ENCODE data around the gene FOXJ3.

Gene FOXJ3

DNA sequence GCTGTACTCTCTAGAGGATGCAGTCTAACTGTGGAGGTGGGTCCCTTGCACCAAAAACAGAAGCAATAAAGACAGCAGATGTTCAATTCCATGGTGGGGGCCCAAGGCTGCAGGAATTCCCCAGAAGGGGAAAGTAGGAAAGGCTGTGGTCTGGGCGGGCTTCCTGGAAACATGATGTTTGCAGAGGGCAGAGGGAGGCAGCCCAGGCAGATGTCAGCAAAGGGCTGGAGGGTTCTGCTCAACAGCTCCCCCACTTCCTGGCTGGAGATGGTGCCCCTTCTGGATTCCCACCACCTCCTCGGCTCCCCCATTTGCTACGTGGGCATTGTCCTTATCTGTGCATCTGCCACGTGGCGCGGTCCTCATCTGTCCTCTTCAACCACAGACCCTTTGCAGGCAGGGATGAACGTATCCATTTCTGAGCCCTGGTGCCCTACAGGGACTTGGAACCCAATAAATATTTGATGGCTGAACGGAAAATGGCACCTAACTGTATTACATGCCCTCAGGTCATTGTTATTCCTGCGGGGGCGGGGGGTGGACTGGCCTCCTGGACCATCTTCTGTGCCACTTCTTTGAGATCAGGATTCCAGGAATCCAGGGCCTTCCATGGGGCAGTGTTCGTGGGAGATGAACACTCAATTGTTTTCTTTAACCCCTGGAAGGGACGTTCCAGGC, 190.2 kb downstream of the FOXJ3 start:
- DNase-seq (ENCODE audit: low read depth): no peak

DNA sequence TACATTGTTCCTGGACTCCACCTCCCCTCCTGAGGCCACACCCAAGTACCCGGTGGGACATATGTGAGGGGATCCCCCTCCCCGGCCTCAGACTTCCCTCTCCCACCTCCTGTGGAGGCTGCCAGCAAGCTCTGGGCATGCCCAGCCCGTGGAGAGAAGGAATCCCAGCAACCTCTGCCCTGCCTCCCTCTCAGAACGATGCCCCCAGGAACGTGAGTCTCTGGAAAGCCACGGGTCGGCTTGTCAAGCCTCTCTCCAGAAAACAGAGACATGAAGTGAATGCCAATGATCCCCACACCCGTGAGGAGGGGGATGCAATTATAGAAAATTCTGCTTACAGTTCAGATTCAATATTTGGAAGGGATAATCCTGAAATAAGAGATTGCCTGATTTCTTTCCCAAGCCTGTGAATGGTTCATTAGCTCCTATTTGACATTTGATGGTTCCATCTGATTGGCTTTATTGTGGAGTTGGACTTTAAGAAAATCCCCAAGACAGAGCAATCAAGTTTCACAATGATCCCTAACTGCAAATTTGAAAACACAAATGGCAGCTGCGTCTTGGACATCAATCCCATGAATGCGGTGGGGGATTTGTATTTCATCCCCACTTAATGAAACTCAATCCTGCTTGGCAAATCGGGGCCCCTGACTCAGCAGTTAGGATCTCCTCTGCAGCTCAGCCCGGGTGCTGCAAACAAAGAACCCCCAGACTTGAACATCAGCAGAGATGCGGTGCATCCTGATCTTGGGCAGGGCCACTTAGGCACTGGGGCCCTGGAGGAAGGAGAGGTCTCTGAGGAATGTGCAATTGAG, 190.9 kb downstream of the FOXJ3 start:
- DNase-seq (ENCODE audit: low read depth): no peak

DNA sequence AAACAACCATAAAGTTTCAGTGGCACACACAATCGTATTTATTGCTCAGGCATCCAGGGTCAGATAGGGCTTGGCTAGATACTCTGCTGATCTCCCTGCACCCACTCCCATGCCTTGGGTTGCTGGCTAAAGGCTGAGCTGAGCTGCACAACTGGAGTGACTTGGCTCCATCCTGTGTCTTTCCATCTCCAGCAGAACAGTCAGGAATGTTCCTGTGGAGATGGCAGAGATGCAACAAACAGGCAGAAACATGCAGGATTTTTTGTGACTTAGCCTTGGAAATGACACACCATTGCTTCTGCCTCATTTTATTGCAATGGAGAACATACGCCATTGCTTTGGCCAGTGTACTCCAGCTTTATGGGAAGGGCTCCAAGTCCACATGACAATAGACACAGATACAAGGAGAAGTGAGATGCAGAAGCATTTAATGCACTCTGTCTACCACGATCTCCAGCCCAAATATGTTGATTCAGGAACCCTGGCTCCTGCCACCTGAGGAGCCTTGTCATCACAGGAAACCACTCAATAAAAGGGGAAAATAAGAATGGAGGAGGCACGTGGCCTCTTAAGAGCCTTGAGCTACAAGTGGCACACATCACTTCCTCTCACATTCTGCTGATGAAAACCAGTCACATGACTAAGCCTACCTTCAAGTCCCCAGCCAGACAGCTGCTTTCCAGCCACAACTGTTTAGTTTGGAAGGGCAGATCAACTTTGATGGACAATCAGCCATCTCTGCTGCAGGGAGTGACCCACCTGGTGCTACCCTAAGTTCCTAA, 191.9 kb downstream of the FOXJ3 start:
- DNase-seq (ENCODE audit: low read depth): no peak

DNA sequence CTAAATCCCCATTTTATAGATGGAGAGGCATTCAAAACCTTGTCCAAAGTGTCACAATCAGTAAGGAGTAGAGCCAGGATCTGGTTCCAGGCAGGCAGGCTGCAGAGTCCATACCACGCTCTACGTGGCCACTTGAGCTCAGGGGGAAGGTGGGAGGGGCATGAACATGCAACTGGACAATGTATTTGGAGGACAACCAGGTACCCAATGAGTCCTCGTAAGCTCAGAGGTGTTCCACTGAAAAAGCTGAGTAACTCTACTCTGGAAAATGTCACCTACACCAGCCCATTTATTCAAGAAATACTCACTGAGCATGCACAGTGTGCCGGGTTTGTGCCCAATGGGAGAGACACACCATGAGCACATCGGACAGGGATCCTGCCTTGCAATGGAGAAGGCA, 193.1 kb downstream of the FOXJ3 start:
- no peak for DNase-seq (ENCODE audit: low read depth)

DNA sequence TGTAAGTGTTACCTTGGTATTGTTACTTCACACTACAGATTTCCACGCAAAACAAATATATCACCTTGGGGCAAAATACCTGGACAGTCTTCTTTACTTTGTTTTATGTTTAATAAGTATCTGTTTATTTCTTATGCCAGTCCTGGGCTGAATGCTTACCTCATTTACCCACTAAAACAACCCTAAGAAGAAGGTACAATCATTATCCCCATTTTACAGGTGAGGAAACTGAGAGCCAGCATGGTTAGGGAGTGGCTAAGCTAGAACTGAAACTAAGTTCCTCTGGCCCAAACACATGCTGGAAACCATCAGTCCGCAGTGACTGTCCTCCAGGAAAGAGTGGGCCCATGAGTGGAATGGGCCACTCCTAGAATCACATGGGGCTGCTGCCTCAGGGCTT, 194.8 kb downstream of the FOXJ3 start:
- no peak for DNase-seq (ENCODE audit: low read depth)

DNA sequence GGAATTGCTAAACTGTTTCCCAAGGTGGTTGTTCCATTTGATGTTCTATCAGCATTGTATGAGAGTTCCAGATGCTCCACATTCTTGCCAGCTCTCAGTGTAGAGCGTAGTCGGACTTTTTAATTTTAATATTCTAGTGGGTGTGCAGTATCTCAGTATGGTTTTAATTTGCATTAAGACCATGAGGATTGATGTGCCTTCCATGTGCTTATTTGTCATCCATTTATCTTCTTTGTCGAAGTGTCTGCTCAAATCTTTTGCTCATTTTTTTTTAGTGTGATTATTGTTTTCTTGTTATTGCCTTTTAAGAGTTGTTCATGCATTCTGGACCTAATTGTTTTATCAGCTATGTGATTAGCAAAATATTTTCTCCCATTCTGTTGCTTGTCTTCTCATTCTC, 195.6 kb downstream of the FOXJ3 start:
- no peak for DNase-seq (ENCODE audit: low read depth)

DNA sequence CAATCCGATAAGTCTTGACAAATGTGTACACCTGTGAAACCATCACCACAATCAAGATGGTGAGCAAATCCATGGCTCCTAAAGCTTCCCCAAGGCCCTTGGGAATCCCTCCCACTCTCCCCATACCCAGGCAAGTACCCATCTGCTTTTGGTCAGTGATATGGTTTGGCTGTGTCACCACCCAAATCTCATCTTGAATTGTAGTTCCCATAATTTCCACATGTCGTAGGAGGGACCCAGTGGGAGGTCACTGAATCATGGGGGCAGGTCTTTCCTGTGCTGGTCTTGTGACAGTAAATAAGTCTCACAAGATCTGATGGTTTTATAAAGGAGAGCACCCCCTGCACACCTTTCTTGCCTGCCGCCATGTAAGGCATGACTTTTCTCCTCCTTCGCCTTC, 196.4 kb downstream of the FOXJ3 start:
- no peak for DNase-seq (ENCODE audit: low read depth)

DNA sequence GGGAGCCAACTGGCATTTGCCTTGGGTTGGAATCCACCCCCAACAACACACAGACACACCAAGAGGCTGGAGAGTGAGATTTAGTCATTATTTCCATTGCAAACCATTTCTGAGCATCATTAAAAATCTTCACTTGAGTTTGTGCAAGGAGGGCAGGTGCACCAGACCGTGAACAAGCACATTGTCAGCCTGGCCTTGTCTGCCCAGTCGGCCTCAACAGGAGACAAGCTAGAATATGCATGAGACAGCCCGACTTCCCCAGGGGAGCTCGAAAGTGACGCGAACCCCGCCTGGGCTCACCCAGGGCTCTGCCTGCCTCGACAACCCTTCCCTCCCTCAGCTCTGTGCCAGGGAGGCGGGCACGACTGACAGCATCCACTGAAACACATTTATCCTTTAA, 197.3 kb downstream of the FOXJ3 start:
- no peak for DNase-seq (ENCODE audit: low read depth)

DNA sequence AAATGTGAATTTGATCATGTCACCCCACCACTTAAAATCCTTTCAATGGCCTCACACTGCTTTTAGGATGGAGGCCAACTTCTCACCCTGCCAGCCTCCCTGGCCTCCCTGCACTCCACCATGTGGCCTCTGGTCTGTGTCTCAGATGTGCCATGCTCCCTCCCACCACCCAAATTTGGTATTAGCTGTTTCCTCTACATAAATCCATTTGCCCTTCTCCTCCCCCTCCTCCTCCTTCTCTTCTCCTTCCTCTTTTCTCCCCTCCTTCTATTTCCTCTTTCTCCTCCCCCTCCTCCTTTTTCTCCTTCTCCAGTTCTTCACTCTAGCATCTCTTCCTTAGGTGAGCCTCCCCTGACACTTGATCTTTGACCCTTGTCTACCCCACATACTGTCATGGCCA, 198.6 kb downstream of the FOXJ3 start:
- no peak for DNase-seq (ENCODE audit: low read depth)

DNA sequence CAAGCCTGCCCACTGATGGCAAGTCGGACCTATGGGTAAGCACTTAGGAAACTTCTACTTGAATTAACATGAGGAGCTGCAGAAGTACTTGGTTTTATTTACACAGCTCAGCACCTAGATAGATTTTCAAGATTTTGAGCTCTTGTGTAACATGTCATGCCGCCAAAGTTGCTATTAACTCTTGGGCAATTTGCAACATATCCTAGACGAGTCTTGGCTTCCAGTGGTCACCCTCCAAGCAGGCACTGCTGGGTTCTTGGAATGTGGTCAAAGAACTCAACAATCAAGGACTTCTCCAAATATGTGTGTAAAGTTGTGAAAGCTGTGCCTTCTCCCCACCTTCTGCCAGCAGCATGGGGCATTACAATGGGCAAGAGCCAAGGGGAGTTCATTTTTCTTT, 199.6 kb downstream of the FOXJ3 start:
- no peak for DNase-seq (ENCODE audit: low read depth)

DNA sequence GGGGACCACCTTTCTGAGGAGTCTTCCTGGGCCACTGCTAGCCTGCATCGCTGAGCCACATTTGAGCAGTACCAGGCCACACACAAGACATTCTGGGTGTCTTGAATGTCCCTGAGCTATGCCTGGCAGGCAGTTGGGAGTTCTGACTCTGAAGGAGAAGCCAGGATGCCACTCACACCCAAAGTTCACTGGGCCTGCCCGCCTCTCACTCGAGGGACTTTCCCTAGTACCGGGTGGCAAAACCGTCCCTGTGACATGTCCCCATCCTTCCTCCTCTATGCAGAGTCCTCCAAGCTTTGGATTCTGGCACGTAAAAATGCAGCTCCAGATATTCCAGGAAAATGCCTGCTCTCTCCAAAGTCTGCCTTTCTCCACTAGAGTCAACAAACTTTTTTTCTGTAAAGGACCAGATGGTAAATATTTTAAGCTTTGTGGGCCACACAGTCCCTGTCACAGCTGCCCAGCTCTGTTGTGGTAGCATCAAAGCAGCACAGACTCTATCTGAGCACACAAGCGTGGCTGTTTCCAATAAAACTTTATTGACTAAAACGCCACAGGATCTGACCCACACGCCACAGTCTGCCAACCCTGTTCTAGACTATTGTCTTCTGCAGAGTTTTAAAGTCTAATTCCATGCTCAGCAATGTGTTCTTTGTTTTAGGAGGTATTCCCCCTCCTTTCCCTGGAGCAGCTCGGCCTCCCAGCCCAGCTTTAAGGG, 201.1 kb downstream of the FOXJ3 start:
- DNase-seq (ENCODE audit: low read depth): no peak

DNA sequence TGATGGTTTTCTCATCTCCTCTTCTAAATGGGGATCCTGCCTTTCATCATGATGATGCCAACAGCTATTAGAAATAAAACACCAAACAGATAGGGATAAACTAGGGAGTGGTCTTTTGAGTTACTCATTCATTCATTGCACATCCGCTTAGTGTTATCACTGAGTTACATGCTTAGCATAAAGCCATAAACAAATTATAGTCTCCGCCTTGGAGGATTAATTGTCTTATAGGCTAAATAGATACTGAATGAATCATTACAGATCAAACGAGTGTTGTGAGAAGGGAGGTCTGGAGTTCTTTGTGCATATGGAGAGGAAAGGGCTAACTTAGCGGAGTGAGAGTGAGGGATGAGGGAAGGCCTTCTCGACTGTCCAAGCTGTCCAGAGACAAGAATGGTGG, 201.6 kb downstream of the FOXJ3 start:
- DNase-seq (ENCODE audit: low read depth): no peak

DNA sequence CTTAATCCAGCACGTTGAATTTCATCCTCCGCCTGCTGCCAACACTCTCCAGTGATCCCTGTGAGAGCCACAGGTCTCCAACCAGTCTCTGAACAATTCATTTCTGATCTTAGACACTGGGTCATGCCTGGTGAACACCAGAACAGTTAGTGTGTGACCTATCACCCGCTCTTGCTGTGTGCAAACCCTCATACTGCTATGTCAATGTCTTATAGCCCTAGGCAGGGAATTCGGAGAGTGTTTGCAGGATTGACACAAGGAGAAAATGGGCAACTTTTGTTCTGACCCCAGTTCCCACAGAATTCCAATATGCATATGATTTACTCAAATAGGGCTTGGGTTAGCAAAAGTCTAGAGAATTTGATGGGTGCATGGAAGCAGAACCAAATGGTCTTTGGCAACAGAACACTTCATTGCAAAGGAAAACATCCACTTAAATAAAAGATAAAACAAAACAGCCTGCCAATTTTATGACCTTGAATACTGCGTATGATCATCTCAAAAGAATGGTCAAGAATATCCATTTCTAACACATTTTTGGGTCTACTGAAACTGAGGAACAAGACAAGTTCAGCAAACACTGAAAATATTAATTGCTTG, 204.9 kb downstream of the FOXJ3 start:
- no peak for DNase-seq (ENCODE audit: low read depth)

DNA sequence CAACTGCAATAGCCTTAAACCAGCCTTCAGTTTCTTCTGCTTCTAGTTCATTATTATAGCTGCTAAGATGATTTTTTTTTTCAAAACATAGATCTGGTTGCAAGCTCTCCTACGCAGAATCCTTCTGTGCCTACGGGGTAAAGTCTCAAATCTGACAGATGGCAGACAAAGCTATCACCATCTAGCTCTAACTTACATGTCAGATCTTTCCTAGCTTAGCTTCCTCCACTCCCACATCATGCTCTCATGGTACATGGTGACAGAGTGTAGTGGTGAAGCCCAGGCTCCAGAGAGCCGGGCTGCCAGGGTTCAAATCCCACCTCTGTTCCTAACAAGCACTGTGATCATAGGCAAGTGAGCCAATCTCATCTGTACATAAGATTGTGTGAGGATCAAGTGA, 206.1 kb downstream of the FOXJ3 start:
- DNase-seq (ENCODE audit: low read depth): no peak

DNA sequence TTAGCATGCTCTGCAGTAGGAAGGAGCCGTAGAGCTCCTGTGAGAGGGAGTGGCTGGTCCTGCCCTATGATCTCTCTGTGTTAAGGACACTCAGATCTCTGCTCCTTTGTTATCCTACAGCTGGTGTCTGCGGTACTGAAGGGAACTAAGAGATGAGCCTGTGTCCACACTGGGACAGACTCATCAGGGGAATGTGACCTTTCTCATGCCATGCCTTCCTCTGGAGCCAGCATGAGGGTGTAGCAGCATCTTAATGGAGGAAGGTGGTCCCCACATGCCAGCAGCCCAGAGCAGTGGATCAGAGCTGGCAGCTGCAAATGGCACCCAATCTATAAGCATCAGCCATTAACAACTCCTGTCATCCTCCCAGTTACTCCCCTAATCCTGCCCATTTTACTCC, 206.5 kb downstream of the FOXJ3 start:
- no peak for DNase-seq (ENCODE audit: low read depth)

DNA sequence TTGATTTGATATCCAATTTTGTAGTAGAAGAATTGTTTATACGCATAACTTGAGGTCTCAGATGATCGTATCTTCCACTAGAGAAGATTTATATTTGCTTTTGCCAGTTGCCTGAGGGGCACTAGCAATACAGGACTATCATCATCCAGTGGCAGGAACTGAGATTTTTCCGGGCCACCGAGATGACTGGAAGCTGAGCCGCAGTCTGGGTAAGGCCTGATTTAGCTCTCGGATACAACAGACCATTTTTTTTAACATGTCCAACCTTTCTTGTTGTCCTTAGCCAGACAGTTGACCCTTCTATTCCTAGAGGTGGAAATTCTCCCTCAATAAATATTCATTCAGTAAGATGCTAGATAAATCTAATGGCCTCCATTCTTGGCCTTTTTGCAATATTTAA, 207.3 kb downstream of the FOXJ3 start:
- DNase-seq (ENCODE audit: low read depth): no peak

All from EH (cell line).